Measurements from ENCODE around the gene ARID1A. TPM values are rescaled to one million over a fixed set of nuclear protein-coding genes. Genes with fewer than 3 reads are reported as not detected.

Gene ARID1A
- total and polyA plus RNA-seq, 9 of the 15 experiments (the other 6 are each of a cell fraction or from before 2014, with no cell fraction given) = 8.3 to 88.3 (median 22.5) TPM

GRCh38 chr1:26686795-26687194, 9.0 kb upstream of the ARID1A start (continued):
- TF ChIP-seq ZNF561 (CRISPR knock-in tag; conservative IDR thresholded peaks at IDR 0.05) (no peak), FOXA1 (IDR thresholded peaks at IDR 0.05; ENCODE audit: borderline replicate concordance) (no peak), ESRRA (IDR thresholded peaks at IDR 0.05; ENCODE audit: borderline replicate concordance, low read depth) (no peak), TFAM (CRISPR knock-in tag; conservative IDR thresholded peaks at IDR 0.05) (no peak), SP2 (IDR thresholded peaks at IDR 0.05; ENCODE audit: extremely low read depth, low read depth, low read length, poor library complexity, severe bottlenecking) (no peak), KHSRP (IDR thresholded peaks at IDR 0.05) (no peak), HNRNPLL (IDR thresholded peaks at IDR 0.05; ENCODE audit: low read depth, low read length, poor library complexity, severe bottlenecking) (no peak), ZNF316 (IDR thresholded peaks at IDR 0.05) (no peak), RBFOX2 (IDR thresholded peaks at IDR 0.05; ENCODE audit: low read depth, low read length) (no peak), ZNF436 (CRISPR knock-in tag; IDR thresholded peaks at IDR 0.05) (no peak), CGGBP1 (CRISPR knock-in tag; IDR thresholded peaks at IDR 0.05) (no peak), RBBP5 (IDR thresholded peaks at IDR 0.05; ENCODE audit: borderline replicate concordance, insufficient read depth, low read length, poor library complexity, severe bottlenecking) (peak; percentile 23), XRCC3 (IDR thresholded peaks at IDR 0.05) (no peak), GTF2F1 (IDR thresholded peaks at IDR 0.05; ENCODE audit: low read depth, low read length) (no peak), CBX8 (IDR thresholded peaks at IDR 0.05; ENCODE audit: borderline replicate concordance, extremely low read depth, low read depth, low read length, poor library complexity, severe bottlenecking) (no peak), ATF7 (IDR thresholded peaks at IDR 0.05) (peak; percentile 45; the same call in 1 of the 2 replicates), VEZF1 (CRISPR knock-in tag; IDR thresholded peaks at IDR 0.05) (no peak; the same call in none of the 2 replicates), ZKSCAN8 (CRISPR knock-in tag; IDR thresholded peaks at IDR 0.05) (no peak)
- TF ChIP-seq, protein P1, sequence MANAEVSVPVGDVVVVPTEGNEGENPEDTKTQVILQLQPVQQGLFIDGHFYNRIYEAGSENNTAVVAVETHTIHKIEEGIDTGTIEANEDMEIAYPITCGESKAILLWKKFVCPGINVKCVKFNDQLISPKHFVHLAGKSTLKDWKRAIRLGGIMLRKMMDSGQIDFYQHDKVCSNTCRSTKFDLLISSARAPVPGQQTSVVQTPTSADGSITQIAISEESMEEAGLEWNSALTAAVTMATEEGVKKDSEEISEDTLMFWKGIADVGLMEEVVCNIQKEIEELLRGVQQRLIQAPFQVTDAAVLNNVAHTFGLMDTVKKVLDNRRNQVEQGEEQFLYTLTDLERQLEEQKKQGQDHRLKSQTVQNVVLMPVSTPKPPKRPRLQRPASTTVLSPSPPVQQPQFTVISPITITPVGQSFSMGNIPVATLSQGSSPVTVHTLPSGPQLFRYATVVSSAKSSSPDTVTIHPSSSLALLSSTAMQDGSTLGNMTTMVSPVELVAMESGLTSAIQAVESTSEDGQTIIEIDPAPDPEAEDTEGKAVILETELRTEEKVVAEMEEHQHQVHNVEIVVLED (CRISPR knock-in tag; IDR thresholded peaks at IDR 0.05) = no peak
- TF ChIP-seq, protein P2, sequence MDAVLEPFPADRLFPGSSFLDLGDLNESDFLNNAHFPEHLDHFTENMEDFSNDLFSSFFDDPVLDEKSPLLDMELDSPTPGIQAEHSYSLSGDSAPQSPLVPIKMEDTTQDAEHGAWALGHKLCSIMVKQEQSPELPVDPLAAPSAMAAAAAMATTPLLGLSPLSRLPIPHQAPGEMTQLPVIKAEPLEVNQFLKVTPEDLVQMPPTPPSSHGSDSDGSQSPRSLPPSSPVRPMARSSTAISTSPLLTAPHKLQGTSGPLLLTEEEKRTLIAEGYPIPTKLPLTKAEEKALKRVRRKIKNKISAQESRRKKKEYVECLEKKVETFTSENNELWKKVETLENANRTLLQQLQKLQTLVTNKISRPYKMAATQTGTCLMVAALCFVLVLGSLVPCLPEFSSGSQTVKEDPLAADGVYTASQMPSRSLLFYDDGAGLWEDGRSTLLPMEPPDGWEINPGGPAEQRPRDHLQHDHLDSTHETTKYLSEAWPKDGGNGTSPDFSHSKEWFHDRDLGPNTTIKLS (IDR thresholded peaks at IDR 0.05; ENCODE audit: borderline replicate concordance, low read depth) = peak; percentile 4; the same call in 1 of the 2 replicates
- TF ChIP-seq, protein P3, sequence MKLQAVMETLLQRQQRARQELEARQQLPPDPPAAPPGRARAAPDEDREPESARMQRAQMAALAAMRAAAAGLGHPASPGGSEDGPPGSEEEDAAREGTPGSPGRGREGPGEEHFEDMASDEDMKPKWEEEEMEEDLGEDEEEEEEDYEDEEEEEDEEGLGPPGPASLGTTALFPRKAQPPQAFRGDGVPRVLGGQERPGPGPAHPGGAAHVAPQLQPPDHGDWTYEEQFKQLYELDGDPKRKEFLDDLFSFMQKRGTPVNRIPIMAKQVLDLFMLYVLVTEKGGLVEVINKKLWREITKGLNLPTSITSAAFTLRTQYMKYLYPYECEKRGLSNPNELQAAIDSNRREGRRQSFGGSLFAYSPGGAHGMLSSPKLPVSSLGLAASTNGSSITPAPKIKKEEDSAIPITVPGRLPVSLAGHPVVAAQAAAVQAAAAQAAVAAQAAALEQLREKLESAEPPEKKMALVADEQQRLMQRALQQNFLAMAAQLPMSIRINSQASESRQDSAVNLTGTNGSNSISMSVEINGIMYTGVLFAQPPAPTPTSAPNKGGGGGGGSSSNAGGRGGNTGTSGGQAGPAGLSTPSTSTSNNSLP (IDR thresholded peaks at IDR 0.05; ENCODE audit: borderline replicate concordance, low read depth, low read length) = peak; percentile 63; the same call in 1 of the 2 replicates
- TF ChIP-seq, protein P4, sequence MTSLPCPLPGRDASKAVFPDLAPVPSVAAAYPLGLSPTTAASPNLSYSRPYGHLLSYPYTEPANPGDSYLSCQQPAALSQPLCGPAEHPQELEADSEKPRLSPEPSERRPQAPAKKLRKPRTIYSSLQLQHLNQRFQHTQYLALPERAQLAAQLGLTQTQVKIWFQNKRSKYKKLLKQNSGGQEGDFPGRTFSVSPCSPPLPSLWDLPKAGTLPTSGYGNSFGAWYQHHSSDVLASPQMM (CRISPR knock-in tag; IDR thresholded peaks at IDR 0.05) = no peak

Measured in K562 (cell line).